GM19035 (cell line): ENCODE results near the gene SLFN12L.

Source experiments
- ATAC-seq: cut with Tn5 transposase; IDR thresholded peaks from one replicate; pipeline ENCODE4 v1.9.1; 2021; ENCODE audit not compliant: unreplicated experiment

The SLFN12L gene

DNA sequence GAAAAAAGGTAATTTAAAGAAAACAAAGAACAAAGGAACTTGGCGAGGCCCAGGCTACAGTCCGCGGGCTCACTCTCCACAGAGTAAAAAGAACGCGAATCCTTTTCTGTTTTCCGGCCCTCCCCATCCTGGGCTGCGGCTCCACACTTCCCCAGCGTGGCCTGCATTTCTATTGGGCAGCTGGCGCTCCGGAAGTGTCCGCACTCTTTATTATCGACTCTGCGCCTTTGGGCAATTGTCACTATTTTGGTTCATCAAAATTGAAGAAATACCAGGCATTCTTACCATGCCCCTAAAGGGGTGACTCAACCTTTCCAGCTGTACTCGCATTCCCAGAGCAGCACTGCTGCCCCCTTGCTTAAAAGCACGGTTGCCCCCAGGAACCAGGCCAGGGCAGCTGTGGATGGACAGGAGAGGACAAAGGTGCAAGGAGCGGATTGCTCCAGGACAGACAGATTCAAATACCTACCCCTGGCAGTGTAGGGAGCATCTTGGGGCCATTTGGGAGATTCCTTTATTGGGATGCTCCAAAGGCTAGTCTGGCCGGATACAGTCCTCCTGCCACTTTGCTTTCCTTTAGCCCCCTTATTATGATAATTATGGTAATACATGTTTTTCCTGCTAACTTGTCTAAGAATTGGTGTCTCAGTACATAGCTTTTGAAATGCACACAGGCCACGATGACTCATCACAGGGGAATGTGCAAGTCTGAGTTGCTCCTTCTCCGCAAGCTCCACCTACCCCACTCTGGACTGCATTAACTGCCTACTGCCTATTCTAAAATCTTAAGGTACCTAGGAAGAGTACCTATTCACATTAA lies 104.2 kb downstream of the SLFN12L start:
- ATAC-seq: no peak

DNA sequence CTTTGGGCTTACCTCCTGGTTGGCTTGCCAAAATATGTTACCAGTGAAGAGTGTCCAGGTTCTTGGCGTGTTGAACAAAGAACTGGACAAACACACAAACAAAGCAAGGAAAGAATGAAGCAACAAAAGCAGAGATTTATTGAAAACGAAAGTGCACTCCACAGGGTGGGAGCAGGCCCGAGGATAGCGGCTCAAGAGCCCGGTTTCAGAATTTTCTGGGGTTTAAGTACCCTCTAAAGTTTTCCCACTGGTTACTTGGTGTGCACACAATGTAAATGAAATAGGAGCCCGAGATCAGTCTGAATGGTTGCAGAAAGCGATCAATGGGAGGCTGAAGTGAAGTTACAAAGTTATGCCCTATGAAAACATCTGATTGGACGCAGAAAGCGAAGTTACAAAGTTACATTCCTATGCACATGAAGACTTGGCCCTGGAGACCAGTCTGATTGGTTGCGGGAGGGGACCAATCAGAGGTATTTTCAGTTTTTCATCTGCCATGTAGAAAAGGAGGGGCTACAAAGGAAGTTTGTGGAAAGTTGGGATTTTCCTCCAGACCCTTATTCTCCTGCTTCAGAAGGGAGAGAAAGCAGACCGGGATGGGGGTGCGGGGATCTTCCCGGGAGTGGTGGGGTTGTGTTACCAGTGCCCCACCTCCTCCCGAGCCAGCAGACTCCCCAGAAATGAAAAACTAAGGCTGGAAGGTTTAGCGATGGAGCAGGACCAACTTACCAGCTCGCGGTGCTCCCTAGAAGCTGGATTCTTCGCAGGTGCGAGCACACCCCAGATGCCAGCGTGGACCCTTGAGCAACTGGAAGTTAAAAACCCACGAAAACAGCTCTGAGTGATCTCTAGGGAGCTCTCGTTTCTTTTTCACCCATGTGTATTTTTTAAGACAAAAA lies 105.1 kb downstream of the SLFN12L start, which contains the start of gene SLFN12:
Gene SLFN12, minus strand, starts transcription at position 325 of the 899 bp plus-strand sequence. CDS start 9,472 bp downstream, outside the sequence.
- ATAC-seq: peak; percentile 68

DNA sequence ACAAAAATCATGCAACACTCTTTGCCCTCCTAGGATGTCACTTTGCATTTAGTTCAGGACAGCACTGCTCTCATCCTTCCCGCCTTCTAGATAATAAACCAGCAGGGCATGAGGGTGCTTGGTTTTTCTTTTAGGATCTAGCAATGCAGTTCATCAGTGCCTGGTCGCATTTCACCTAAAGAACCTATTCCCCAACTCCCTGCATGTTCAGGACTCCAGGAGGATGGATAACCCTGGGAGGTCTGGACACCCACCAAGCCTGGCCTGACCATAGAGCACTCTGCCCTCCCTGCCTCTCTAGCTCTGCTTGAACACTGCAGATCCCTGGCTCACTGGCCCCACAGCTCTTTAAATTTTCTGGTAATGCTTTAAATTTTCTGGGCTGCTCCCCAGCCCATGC lies 107.8 kb downstream of the SLFN12L start:
- no peak for ATAC-seq

DNA sequence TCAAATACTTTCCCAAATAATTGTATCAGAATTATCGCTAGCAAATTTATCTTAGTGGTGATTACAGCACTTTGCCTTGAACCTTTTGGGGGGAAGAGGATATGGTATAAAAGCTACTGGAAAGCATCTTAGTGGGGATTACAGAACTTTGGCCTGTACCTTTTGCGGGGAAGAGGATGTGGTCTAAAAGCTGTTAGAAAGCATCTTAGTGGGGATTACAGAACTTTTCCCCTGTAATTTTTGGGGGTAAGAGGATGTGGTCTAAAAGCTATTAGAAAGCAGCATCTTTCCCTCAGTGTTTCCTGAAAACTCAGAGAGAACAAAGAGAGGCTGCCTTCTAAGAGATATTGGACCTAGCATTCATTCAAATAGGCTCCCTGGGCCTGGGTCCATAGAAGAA lies 109.2 kb downstream of the SLFN12L start:
- no peak for ATAC-seq

DNA sequence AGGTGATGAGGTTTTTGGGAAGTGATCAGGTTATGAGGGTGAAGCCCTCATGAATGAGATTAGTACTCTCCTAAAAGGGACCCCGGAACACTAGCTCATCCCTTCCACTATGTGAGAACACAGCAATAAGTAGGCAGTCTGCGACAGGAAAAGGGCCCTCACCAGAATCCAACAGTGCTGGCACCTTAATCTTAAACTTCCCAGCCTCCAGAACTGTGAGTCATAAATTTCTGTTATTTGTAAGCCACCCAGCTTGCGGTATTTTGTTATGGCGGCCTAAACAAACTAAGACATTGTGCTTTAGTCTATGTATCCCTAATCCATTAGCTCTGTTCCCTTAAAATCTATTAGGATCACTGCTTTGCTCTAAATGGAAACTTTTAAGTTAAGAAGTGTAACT lies 113.7 kb downstream of the SLFN12L start:
- no peak for ATAC-seq
